ENCODE data around the gene TAF1C. TPM values are rescaled to one million over a fixed set of nuclear protein-coding genes. Genes with fewer than 3 reads are reported as not detected.

The TAF1C gene
- total and polyA plus RNA-seq, 9 of the 15 experiments (the other 6 are each of a cell fraction or from before 2014, with no cell fraction given): 1.5 to 74.8 (median 21.0) TPM

DNA sequence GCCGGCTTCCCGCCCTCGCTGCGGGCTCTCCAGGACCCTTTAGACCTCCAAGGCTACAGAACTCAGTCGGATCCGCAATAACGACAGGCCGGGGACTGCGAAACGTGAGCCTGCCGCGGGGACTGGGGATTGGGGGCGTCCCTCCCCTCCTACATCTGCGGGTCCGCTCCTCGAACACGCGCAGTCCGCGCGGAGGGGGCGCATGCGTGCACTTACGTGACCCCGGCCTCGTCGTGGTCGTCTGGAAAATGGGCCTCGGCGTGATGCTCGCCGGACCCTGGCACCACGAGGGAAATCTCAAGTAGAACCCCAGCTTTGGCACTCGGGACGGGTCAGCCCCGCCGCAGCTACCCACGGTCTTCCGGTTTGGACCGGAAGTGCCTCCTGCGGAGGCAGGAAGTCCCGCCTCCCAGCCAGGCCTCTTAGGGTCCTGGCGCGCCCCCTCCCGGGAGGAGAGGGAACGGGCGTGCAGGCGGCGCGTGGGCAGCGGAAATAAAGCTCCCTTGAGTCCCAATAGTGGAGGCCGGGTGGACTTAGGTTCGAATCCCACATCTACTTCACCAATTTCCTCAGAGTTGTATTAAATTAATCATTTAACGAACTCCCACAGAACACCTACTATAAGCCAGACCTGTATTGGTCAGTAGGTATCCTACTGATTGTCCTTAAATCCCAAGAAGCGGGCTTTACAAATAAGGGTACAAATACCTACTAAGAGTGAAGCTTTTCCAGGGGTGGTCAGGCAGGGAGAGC is at the start of gene TAF1C (continued):
- TF ChIP-seq, protein P1, sequence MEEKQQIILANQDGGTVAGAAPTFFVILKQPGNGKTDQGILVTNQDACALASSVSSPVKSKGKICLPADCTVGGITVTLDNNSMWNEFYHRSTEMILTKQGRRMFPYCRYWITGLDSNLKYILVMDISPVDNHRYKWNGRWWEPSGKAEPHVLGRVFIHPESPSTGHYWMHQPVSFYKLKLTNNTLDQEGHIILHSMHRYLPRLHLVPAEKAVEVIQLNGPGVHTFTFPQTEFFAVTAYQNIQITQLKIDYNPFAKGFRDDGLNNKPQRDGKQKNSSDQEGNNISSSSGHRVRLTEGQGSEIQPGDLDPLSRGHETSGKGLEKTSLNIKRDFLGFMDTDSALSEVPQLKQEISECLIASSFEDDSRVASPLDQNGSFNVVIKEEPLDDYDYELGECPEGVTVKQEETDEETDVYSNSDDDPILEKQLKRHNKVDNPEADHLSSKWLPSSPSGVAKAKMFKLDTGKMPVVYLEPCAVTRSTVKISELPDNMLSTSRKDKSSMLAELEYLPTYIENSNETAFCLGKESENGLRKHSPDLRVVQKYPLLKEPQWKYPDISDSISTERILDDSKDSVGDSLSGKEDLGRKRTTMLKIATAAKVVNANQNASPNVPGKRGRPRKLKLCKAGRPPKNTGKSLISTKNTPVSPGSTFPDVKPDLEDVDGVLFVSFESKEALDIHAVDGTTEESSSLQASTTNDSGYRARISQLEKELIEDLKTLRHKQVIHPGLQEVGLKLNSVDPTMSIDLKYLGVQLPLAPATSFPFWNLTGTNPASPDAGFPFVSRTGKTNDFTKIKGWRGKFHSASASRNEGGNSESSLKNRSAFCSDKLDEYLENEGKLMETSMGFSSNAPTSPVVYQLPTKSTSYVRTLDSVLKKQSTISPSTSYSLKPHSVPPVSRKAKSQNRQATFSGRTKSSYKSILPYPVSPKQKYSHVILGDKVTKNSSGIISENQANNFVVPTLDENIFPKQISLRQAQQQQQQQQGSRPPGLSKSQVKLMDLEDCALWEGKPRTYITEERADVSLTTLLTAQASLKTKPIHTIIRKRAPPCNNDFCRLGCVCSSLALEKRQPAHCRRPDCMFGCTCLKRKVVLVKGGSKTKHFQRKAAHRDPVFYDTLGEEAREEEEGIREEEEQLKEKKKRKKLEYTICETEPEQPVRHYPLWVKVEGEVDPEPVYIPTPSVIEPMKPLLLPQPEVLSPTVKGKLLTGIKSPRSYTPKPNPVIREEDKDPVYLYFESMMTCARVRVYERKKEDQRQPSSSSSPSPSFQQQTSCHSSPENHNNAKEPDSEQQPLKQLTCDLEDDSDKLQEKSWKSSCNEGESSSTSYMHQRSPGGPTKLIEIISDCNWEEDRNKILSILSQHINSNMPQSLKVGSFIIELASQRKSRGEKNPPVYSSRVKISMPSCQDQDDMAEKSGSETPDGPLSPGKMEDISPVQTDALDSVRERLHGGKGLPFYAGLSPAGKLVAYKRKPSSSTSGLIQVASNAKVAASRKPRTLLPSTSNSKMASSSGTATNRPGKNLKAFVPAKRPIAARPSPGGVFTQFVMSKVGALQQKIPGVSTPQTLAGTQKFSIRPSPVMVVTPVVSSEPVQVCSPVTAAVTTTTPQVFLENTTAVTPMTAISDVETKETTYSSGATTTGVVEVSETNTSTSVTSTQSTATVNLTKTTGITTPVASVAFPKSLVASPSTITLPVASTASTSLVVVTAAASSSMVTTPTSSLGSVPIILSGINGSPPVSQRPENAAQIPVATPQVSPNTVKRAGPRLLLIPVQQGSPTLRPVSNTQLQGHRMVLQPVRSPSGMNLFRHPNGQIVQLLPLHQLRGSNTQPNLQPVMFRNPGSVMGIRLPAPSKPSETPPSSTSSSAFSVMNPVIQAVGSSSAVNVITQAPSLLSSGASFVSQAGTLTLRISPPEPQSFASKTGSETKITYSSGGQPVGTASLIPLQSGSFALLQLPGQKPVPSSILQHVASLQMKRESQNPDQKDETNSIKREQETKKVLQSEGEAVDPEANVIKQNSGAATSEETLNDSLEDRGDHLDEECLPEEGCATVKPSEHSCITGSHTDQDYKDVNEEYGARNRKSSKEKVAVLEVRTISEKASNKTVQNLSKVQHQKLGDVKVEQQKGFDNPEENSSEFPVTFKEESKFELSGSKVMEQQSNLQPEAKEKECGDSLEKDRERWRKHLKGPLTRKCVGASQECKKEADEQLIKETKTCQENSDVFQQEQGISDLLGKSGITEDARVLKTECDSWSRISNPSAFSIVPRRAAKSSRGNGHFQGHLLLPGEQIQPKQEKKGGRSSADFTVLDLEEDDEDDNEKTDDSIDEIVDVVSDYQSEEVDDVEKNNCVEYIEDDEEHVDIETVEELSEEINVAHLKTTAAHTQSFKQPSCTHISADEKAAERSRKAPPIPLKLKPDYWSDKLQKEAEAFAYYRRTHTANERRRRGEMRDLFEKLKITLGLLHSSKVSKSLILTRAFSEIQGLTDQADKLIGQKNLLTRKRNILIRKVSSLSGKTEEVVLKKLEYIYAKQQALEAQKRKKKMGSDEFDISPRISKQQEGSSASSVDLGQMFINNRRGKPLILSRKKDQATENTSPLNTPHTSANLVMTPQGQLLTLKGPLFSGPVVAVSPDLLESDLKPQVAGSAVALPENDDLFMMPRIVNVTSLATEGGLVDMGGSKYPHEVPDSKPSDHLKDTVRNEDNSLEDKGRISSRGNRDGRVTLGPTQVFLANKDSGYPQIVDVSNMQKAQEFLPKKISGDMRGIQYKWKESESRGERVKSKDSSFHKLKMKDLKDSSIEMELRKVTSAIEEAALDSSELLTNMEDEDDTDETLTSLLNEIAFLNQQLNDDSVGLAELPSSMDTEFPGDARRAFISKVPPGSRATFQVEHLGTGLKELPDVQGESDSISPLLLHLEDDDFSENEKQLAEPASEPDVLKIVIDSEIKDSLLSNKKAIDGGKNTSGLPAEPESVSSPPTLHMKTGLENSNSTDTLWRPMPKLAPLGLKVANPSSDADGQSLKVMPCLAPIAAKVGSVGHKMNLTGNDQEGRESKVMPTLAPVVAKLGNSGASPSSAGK (IDR thresholded peaks at IDR 0.05): no peak
- TF ChIP-seq CBFA2T3 (IDR thresholded peaks at IDR 0.05) (no peak), ZNF561 (CRISPR knock-in tag; conservative IDR thresholded peaks at IDR 0.05) (no peak), PRMT5 (CRISPR knock-in tag; IDR thresholded peaks at IDR 0.05) (no peak), CREM (IDR thresholded peaks at IDR 0.05; ENCODE audit: low read depth) (peak; percentile 74; the same call in 1 of the 2 replicates), GTF2E2 (tag; IDR thresholded peaks at IDR 0.05) (no peak), MCM7 (IDR thresholded peaks at IDR 0.05) (no peak), RB1 (IDR thresholded peaks at IDR 0.05; ENCODE audit: low read depth) (peak; percentile 93), KLF16 (IDR thresholded peaks at IDR 0.05) (peak; percentile 78), ZNF274 (IDR thresholded peaks at IDR 0.05; ENCODE audit: borderline replicate concordance, low read depth, low read length) (no peak), TEAD4 (IDR thresholded peaks at IDR 0.05; ENCODE audit: low read length) (no peak), TEAD4 (CRISPR knock-in tag; IDR thresholded peaks at IDR 0.05; ENCODE audit: borderline replicate concordance) (no peak), SMAD2 (IDR thresholded peaks at IDR 0.05; ENCODE audit: low read depth, low read length) (no peak), MTA1 (IDR thresholded peaks at IDR 0.05; ENCODE audit: borderline replicate concordance) (no peak), SRSF3 (IDR thresholded peaks at IDR 0.05; ENCODE audit: insufficient read depth, low read length) (no peak)
- TF ChIP-seq, protein P2, sequence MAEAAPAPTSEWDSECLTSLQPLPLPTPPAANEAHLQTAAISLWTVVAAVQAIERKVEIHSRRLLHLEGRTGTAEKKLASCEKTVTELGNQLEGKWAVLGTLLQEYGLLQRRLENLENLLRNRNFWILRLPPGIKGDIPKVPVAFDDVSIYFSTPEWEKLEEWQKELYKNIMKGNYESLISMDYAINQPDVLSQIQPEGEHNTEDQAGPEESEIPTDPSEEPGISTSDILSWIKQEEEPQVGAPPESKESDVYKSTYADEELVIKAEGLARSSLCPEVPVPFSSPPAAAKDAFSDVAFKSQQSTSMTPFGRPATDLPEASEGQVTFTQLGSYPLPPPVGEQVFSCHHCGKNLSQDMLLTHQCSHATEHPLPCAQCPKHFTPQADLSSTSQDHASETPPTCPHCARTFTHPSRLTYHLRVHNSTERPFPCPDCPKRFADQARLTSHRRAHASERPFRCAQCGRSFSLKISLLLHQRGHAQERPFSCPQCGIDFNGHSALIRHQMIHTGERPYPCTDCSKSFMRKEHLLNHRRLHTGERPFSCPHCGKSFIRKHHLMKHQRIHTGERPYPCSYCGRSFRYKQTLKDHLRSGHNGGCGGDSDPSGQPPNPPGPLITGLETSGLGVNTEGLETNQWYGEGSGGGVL (CRISPR knock-in tag; IDR thresholded peaks at IDR 0.05): no peak
